ENCODE data around the gene STX1B. TPM values are rescaled to one million over a fixed set of nuclear protein-coding genes. Genes with fewer than 3 reads are reported as not detected.

The STX1B gene
- total RNA-seq, 1 experiment from 2014 or later = 4.1 TPM

GRCh38 chr16:30996324-30996984 is 14.0 kb downstream of the STX1B start:
- no peak for DNase-seq (ENCODE audit: low read depth)

- DNase-seq (ENCODE audit: low read depth) = no peak
These were observed 14.5 kb downstream of the STX1B start for GRCh38 chr16:30995927-30996323.

GRCh38 chr16:30992931-30993816 is 17.3 kb downstream of the STX1B start:
- no peak for DNase-seq (ENCODE audit: low read depth)

GRCh38 chr16:30992276-30992780 is 18.1 kb downstream of the STX1B start:
- DNase-seq (ENCODE audit: low read depth) = no peak

GRCh38 chr16:30991052-30991451 is 19.4 kb downstream of the STX1B start:
- DNase-seq (ENCODE audit: low read depth) = no peak

GRCh38 chr16:30990105-30990504 is 20.3 kb downstream of the STX1B start:
- DNase-seq (ENCODE audit: low read depth) = no peak

GRCh38 chr16:30989469-30990047 is 20.9 kb downstream of the STX1B start:
- no peak for DNase-seq (ENCODE audit: low read depth)

GRCh38 chr16:30987581-30988190 is 22.8 kb downstream of the STX1B start:
- DNase-seq (ENCODE audit: low read depth) = no peak

- no peak for DNase-seq (ENCODE audit: low read depth)
These were observed 24.1 kb downstream of the STX1B start for GRCh38 chr16:30986129-30986991.

GRCh38 chr16:30985401-30986128 is 24.9 kb downstream of the STX1B start:
- DNase-seq (ENCODE audit: low read depth) = peak; percentile 85

GRCh38 chr16:30984669-30985400 is 25.6 kb downstream of the STX1B start, which contains the start of gene HSD3B7:
Gene HSD3B7, plus strand, starts transcription at chr16:30985207. Its CDS starts 452 bp downstream, at chr16:30985659.
- peak; percentile 80 for DNase-seq (ENCODE audit: low read depth)

- no peak for DNase-seq (ENCODE audit: low read depth)
These were observed 26.4 kb downstream of the STX1B start for GRCh38 chr16:30983898-30984610.

- no peak for DNase-seq (ENCODE audit: low read depth)
These were observed 27.0 kb downstream of the STX1B start for GRCh38 chr16:30983289-30983889.

GRCh38 chr16:30982548-30983288 is 27.7 kb downstream of the STX1B start:
- DNase-seq (ENCODE audit: low read depth) = no peak

- DNase-seq (ENCODE audit: low read depth) = no peak
These were observed 29.5 kb downstream of the STX1B start for GRCh38 chr16:30980959-30981358.

GRCh38 chr16:30980434-30980833 is 30.0 kb downstream of the STX1B start:
- DNase-seq (ENCODE audit: low read depth) = no peak

- no peak for DNase-seq (ENCODE audit: low read depth)
These were observed 30.4 kb downstream of the STX1B start for GRCh38 chr16:30980023-30980371.

All from LHCN-M2 (cell line).